WTC11 (cell line): ENCODE data around the gene MDH1.

Experiments used
- FOXJ3 ChIP-seq: sonication (generic); formaldehyde crosslinking; IDR thresholded peaks from 2 replicates; pipeline ENCODE4 v1.9.0; 2021; ENCODE audit warnings: missing genetic modification reagents, mild to moderate bottlenecking, borderline replicate concordance
- SMAD4 ChIP-seq: sonication (generic); formaldehyde crosslinking; IDR thresholded peaks from 2 replicates; pipeline ENCODE4 v1.8.0; 2022; ENCODE audit warnings: mild to moderate bottlenecking, missing genetic modification reagents
- SP1 ChIP-seq: sonication (generic); formaldehyde crosslinking; conservative IDR thresholded peaks from 2 replicates; pipeline ENCODE4 v1.8.1; 2022; ENCODE audit warnings: missing genetic modification reagents
- TF ChIP-seq, protein P1 (sequence below): fragments of 200-600 bp; IDR thresholded peaks from 2 replicates; pipeline ENCODE4 v1.8.0; 2022; ENCODE audit warnings: antibody characterized with exemption
- TF ChIP-seq, protein P2 (sequence below): sonication (generic); formaldehyde crosslinking; IDR thresholded peaks from 2 replicates; pipeline ENCODE4 v1.8.1; 2022; ENCODE audit warnings: missing genetic modification reagents, borderline replicate concordance
- TF ChIP-seq, protein P3 (sequence below): sonication (generic); formaldehyde crosslinking; IDR thresholded peaks from 2 replicates; pipeline ENCODE4 v1.8.1; 2023; ENCODE audit warnings: mild to moderate bottlenecking, missing genetic modification reagents
- TF ChIP-seq, protein P4 (sequence below): sonication (generic); formaldehyde crosslinking; IDR thresholded peaks from 2 replicates; pipeline ENCODE4 v1.8.0; 2022; ENCODE audit warnings: mild to moderate bottlenecking, missing genetic modification reagents
- TF ChIP-seq, protein P5 (sequence below): sonication (generic); formaldehyde crosslinking; IDR thresholded peaks from 2 replicates; pipeline ENCODE4 v1.8.1; 2022; ENCODE audit warnings: mild to moderate bottlenecking, moderate library complexity, missing genetic modification reagents

DNA sequence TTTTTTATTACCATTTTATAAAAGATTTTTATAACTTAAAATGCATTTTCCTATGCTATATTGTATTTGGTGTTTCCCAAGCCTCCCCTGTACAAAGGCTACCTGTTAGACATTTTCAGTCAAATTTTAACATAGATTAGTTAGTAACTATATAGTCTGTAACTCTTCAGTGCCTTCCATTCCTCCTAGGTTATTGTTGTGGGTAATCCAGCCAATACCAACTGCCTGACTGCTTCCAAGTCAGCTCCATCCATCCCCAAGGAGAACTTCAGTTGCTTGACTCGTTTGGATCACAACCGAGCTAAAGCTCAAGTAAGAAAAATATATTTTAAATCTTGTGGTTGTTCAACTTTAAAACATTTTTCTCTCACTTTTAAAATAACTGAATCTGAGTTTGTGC is 10.2 kb downstream of the MDH1 start:
- TF ChIP-seq, protein P1, sequence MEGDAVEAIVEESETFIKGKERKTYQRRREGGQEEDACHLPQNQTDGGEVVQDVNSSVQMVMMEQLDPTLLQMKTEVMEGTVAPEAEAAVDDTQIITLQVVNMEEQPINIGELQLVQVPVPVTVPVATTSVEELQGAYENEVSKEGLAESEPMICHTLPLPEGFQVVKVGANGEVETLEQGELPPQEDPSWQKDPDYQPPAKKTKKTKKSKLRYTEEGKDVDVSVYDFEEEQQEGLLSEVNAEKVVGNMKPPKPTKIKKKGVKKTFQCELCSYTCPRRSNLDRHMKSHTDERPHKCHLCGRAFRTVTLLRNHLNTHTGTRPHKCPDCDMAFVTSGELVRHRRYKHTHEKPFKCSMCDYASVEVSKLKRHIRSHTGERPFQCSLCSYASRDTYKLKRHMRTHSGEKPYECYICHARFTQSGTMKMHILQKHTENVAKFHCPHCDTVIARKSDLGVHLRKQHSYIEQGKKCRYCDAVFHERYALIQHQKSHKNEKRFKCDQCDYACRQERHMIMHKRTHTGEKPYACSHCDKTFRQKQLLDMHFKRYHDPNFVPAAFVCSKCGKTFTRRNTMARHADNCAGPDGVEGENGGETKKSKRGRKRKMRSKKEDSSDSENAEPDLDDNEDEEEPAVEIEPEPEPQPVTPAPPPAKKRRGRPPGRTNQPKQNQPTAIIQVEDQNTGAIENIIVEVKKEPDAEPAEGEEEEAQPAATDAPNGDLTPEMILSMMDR, result no peak
- no peak for TF ChIP-seq SP1
- TF ChIP-seq, protein P2, sequence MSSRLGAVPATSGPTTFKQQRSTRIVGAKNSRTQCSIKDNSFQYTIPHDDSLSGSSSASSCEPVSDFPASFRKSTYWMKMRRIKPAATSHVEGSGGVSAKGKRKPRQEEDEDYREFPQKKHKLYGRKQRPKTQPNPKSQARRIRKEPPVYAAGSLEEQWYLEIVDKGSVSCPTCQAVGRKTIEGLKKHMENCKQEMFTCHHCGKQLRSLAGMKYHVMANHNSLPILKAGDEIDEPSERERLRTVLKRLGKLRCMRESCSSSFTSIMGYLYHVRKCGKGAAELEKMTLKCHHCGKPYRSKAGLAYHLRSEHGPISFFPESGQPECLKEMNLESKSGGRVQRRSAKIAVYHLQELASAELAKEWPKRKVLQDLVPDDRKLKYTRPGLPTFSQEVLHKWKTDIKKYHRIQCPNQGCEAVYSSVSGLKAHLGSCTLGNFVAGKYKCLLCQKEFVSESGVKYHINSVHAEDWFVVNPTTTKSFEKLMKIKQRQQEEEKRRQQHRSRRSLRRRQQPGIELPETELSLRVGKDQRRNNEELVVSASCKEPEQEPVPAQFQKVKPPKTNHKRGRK (CRISPR knock-in tag), result no peak
- TF ChIP-seq SMAD4, result no peak
- TF ChIP-seq, protein P3, sequence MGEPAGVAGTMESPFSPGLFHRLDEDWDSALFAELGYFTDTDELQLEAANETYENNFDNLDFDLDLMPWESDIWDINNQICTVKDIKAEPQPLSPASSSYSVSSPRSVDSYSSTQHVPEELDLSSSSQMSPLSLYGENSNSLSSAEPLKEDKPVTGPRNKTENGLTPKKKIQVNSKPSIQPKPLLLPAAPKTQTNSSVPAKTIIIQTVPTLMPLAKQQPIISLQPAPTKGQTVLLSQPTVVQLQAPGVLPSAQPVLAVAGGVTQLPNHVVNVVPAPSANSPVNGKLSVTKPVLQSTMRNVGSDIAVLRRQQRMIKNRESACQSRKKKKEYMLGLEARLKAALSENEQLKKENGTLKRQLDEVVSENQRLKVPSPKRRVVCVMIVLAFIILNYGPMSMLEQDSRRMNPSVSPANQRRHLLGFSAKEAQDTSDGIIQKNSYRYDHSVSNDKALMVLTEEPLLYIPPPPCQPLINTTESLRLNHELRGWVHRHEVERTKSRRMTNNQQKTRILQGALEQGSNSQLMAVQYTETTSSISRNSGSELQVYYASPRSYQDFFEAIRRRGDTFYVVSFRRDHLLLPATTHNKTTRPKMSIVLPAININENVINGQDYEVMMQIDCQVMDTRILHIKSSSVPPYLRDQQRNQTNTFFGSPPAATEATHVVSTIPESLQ (CRISPR knock-in tag), result no peak
- no peak for TF ChIP-seq FOXJ3 (CRISPR knock-in tag)
- TF ChIP-seq, protein P4, sequence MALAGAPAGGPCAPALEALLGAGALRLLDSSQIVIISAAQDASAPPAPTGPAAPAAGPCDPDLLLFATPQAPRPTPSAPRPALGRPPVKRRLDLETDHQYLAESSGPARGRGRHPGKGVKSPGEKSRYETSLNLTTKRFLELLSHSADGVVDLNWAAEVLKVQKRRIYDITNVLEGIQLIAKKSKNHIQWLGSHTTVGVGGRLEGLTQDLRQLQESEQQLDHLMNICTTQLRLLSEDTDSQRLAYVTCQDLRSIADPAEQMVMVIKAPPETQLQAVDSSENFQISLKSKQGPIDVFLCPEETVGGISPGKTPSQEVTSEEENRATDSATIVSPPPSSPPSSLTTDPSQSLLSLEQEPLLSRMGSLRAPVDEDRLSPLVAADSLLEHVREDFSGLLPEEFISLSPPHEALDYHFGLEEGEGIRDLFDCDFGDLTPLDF (CRISPR knock-in tag), result no peak
- TF ChIP-seq, protein P5, sequence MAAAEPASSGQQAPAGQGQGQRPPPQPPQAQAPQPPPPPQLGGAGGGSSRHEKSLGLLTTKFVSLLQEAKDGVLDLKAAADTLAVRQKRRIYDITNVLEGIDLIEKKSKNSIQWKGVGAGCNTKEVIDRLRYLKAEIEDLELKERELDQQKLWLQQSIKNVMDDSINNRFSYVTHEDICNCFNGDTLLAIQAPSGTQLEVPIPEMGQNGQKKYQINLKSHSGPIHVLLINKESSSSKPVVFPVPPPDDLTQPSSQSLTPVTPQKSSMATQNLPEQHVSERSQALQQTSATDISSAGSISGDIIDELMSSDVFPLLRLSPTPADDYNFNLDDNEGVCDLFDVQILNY (CRISPR knock-in tag), result no peak
